GM19467 (cell line): Measurements from ENCODE around the gene CDK6.

Experiments
- ATAC-seq: cut with Tn5 transposase; IDR thresholded peaks from one replicate; pipeline ENCODE4 v1.9.1; 2021; ENCODE audit warnings: mild to moderate bottlenecking, moderate library complexity; ENCODE audit not compliant: unreplicated experiment

The CDK6 gene

DNA sequence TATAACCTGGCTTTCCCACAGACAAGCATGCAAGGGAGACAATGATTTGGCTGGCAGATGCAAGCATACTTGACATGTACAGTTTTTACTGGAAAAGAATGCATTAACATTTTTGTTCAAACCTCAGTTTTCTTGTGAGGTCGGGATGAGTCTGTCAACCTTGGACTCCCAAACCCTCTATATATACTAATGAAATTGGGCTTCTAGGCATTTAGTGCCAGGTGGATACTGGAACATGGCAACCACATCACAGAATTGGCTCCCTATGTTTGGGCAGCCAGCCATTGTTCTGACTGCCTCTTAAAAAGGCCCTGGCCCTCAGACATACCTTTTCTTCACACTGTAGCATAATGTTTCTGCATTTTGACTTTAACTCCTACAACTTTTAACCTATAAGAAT, 39.1 kb downstream of the CDK6 start:
- ATAC-seq = no peak

DNA sequence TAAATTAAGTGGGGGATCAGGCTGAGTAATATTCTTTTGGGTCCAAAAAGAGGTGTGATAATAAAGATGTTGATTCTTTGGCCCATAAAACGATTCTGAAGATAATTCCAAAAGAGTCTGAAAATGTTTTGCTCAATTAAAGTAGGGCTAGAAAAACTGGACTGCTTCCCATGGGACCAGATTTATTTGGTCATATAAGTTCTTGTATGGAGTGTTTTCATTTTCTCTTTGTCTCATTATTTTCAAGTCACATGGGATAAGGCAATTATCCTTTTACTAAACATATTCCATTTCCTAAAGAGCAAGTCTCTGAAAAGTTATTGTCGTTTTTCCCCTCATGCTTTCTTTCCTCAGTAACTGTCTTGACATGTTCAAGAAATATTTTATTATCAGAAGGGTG, 41.5 kb downstream of the CDK6 start:
- ATAC-seq = no peak

DNA sequence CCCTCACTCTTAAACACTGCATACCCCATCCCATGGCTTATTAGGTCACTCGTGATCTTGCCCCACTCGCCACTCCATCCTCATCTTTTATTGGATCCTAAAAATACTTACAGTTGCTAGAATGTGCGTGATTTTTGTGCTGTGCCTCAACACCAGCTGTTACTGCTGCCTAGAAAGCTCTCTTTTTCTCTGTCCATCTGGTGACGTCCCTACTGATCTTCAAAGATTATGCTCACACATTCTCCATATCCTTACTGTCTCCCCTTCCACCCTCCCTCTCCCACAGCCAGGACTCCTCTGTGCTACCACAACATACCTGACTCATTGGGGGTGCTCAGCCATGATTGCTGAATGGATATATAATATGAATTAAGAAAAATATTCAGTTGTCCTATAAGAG, 42.0 kb downstream of the CDK6 start:
- ATAC-seq = no peak

DNA sequence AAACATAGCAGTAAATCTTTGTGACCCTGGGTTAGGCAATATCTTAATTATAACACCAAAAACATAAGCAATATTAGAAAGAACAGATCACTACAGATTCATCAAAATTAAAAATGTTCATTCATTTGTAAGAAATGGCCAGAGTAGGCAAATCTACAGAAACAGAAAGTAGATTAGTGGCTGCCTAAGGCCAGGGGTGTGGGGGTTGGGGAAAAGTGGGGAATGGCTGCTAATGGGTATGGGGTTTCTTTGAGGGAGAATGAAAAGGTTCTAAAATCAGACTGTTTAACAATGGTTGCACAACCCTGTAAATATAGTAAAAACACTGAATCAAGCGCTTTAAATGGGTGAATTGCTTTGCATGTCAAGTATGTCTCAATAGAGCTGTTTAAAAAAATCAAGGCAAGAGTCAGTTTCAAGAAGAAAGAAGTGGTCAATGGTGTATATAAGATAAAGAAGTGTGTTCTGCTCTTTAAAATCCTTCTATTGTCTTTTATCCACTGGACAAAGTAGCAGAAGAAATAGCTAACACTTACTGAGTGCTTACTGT, 42.6 kb downstream of the CDK6 start:
- no peak for ATAC-seq

DNA sequence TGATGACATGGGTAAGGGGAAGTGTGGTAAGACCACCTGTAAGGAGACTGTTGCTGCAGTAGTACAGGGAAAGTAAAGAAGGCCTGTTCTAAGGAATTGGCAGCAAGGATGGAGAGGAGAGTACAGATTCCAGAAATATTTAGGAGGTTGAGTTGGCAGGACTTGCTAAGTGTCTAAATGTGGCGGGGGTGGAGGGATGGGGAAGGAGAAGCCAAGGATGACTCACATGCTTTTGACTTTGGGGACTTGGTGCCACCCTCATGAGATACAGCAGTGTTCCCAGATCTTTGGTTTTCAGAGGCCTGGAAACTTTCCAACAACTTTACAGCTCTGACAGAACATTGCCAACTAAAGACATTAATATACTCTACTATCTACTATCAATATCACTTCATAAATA, 45.4 kb downstream of the CDK6 start:
- no peak for ATAC-seq

DNA sequence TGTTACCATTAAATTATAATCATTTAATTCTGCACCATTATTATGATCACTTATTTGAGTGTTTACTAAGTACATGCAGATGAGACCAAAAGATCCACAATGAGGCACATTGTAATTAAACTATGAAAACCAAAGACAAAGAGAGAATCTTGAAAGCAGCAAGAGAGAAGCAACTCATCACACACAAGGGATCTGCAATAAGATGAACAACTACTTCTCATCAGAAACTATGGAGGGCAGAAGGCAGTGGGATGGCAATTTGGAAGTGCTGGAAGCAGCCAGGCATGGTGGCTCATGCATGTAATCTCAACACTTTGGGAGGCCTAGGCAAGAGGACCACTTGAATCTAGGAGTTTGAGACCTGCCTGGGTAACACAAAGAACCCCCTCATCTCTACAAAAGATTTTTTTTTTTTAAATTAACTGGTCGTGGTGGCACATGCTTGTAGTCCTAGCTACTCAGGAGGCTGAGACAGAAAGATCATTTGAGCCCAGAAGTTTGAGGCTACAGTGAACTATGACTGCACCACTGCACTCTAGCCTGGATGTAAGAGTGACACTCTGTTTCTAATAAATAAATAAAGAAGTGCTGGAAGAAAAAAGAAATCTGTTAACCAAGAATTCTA, 47.7 kb downstream of the CDK6 start:
- ATAC-seq = no peak

DNA sequence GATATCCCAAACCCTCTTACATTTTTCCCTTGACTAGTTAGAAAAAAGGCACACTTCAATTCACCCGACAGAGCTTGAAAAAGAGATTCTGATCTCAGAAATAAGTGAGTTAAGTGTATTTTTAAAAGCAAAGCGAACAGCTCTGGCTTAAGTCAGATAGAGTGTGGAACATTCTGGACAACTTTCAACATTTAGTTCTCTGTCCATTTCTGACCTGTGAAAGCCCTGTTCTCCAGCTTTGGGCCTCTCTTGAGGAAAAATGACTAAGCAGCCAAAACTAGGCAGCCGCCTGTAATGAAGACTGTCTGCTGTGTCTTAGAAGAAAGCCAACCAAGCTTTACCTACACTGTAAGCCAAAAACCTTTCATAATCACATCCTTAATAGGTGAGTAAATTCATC, 50.5 kb downstream of the CDK6 start:
- no peak for ATAC-seq

DNA sequence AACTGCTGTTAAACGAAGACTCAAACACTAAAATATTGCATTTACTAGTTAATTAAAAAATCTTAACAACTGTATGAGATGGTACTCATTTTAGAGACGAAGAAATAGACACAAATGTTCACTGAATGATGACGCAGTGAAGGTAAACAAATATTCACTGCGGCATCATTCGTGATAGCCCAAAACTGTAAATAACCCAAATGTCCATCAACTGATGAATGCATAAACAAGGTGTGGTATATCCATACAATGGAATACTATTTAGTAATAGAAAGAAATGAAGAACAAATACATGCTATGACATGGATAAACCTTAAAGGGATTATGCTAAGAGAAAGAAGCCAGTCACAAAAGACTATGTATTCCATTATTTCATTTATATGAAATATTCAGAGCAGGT, 51.4 kb downstream of the CDK6 start:
- ATAC-seq = no peak

DNA sequence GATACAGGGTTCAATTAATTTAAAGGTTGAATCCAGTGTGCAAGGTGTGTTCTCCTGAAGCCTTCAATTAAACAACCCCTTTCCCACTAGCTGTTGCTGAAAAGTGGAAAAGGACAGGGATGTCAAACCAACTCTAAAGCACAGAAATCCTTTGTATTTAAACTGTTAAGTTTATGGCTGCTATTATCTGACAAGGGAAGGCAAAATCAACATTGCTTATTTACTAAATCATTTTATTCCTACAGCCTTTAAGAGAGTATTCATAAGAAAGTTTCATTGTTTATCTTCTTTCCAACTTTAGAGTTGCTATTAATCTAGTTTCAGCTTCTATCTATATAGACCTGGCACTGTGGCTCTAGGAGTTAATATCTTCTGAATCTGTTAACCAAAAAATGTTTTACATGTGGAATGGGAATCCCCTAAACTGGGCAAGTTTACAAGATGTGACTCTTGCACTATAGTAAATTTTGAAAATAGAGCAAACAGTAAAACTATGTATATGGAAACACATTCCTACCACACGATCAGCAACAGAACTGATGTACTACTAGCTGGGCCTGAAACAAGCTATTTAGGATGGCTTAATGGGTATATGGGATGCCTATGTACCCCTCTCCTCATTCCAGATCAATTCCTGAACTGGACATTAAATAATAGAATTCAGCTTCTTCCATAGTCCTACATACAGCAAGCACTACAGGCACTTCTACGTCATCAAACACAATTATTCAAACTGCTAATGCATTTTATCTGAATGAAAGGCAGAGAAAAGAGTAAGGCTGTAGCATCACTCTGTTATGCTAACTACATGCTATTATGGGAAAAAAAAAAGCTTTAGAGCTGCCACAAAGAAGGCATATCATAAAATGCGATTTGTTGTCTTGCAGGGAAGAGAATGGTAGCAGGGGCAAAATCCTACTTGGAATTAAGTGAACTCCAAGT, 52.8 kb downstream of the CDK6 start:
- no peak for ATAC-seq

DNA sequence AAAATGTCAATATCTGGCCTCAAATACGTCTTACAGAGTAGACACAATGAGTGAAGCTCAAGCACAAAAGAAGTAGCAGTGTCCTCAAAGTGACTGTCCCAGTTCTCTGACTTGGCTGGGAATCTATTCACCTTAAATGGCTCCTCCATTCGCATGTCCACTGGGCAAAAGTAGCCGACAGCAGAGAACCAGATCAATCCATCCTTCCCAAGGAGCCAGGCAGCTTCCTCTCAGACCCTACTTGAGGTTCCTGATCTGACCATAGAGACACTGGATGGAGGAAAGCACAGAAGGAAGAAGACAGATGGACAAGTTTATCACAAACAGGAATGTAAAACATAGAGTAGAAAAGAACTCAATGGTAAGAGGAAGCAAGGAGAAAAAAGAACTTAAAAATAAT, 53.5 kb downstream of the CDK6 start:
- no peak for ATAC-seq

DNA sequence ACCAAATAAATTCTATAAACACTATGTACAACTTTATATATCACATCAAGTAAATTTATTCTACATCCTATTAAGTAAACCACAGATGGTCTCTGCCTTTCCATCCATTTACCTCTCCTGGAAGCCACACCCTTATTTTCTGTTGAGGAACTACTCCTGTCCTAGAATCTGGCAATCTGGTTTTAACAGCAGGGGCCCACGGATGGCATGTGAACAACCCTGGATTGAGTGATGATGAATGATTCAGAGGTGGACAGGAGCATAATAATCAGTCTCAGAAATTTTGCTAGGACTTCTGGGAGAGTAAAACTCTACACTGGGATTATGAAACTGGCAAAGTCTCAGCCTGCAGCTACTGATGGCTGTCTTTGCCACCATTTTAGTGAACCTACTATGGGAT, 54.1 kb downstream of the CDK6 start:
- no peak for ATAC-seq

DNA sequence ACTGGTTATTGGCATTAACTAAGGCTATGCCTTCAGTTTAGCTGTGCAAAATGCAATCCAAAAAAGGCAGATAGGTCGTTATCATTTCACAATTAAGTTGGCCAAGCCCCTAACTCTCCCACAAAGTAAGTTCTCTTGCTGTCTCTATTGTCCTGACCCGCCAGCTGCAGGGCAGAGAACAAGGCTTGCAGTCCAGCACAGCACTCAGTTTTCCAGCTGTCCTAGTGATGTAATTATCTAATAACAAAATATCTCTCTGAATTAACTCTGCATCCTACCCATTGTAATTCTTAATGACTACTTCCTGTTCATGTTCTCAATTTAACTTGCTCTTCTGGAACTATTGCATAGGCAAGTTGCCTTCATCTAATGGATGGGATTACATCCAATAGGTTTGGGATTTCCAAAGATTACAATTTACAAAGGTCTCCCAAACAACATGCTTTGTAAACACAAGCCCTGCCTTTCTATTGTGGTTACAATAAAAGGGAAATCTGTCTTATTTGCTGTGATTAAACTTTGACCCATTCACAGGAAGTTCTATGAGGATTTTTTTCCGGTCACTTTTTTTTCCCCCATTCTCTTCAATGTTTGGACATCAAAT, 55.2 kb downstream of the CDK6 start:
- ATAC-seq = no peak

DNA sequence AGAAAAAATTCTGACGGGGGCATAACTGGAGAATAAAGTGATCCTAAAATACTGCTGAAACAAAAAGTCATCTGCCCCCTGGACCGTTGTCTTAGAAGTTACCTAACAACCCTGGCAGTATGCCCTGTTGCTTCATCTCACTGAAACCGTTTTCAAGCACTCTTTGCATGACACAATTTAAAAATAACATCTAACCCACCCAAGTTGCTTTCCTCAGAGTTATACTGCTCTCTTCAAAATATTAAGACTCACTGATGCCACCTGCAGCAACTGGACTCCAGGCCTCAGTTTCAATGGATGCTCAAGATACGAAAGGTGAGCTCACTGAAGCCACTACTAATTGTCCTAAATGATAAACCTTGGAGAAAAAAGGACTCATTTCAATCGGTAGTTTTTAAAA, 57.4 kb downstream of the CDK6 start:
- ATAC-seq = peak; percentile 68

DNA sequence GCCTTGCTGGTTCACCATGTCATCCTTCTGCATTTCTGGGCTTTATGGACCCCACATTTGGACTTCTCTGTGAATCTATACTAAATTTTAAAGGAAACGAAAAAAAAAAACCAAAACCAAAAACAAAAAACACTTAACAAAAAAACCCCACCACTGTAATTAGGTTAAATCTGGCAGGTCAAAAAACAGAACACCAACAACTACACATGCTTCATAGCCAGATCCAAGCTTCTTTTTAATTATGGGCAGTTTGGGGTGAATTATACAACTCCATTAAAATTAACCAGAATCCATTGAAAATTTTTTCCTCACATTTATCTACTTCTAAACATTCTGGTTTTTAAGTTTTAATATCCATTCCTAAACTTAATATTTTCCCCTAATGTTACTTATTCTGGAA, 58.4 kb downstream of the CDK6 start:
- no peak for ATAC-seq

DNA sequence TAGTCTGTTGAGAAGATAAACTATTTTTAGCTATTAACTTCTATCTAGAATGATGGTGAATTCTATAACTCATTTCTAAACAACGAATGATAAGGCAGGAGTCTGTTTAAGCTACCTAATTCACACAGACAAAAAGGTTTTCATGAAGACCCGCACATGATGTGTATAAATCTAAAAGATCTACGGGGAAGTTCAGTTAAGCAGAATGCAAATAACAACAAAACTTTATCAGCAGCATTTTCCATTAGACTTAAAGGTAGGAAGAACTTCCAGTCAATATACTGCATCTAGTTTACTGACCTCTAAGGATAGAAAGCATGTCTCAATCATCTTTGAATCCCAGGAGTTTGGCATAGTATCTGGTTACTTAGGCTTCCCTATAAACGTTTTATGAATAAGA, 62.6 kb downstream of the CDK6 start:
- ATAC-seq = no peak

DNA sequence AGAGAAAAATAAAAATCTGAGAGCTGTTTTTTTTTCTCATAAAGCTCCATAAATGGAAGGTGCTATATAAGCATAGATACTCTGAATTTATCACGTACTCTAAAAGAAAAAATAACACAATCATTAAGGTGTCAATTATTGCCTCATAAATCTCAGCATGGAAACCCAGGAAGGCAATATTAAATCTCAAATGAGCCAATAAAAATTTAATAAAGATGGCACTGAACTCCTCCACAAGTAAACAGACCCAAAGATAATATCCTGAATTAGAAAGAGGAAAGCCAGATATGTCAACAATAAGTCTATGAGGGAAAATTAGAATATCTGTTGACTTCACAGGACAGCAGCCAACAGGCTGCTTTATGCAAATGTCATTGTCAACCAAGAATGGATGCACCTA, 66.5 kb downstream of the CDK6 start:
- ATAC-seq = no peak

DNA sequence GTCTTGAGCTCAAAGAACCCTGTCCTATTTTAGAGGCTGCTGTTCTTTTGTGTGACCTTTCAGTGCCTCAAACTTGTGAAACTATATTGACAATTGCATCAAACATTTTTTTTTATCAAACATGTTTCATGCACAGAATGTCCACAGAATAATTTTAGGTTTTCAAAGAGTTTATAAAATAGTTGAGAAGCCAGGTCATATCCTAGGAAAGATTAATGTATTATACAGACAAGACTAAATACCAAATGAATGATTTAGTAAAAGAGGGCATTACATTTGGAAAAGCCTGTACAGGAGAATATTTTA, 67.0 kb downstream of the CDK6 start:
- no peak for ATAC-seq

DNA sequence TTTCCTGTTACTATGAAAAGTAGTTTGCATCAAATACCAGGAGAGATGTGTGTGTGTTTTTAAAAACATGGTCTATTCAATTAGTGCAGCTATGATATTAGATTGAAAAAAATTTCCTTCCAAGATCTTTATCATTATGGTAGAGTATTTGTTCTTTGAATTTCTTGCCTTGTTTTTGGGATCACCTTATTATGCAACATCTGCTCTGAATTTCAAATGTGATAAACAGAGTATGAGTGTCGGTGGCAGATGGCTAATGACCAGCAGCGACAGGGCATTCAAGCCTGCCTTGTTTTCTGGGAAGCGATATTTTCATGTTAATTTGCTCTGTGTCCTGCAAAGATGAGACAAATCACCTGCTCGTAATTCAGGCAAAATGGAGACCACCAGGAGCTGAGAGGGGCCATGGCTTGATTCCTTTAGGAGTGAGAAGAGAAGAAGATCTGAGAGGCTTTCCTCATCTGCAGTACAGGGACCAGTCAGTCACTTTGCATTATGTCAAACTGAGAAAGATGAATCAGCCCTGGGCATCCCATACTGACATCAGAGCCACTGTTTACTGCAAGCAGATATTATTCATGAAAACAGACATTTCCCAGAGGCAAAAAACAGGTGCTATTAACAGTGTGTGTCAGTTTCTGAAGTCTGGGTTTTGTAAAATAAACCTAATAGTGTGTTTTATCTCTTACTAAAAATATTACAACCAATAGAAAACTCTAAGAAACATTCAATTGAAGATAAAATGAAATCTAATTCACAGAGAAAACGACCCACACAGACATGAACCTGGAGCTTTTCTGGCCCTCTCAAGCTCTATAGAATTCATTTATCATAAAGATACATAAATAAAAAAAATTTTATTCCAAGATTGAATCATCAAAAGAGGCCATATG, 67.6 kb downstream of the CDK6 start:
- ATAC-seq = no peak

DNA sequence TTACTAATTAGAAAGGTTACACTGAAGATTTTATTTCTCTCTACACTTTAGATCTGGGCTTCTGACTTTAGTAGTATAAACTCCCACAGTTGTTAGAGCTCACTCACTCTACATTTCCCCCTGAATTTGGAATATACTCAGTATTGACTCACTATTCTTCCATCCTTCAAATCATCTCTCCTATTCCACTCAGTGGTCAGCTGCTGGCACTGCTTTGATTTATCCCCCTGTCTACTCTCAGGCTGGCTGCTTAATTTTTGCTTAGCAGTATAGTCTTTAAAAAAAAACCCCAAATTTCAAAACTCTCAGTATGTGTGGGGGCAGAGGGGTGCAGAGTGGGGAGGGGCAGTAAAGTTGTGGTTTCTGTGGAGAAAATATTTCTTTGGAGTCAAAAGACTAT, 68.9 kb downstream of the CDK6 start:
- ATAC-seq = no peak

DNA sequence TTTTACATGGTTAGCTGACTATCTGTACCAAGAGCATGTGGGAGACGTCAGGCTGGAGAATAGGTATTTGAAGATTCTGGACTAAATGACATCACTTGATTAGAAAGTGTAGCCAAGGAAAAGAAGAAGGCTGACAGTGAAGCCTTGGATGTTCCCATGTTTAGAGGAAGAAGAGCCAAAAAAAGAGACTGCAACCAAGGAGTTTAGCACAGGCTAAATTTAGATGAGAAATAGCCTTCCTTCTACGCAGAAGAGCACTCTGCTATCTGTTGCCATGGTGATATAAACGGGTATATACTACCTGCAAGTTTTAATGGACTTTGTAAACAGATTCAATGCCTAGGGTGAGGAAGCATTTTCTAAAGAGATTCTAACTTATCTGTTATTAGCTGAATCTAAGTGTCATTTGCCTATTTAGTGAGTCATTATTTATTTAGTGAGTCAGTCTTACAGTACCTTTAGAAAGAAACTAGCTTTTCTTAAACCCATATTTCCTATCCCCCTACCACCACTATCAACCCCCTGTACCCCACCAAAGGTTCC, 69.8 kb downstream of the CDK6 start:
- ATAC-seq = no peak

DNA sequence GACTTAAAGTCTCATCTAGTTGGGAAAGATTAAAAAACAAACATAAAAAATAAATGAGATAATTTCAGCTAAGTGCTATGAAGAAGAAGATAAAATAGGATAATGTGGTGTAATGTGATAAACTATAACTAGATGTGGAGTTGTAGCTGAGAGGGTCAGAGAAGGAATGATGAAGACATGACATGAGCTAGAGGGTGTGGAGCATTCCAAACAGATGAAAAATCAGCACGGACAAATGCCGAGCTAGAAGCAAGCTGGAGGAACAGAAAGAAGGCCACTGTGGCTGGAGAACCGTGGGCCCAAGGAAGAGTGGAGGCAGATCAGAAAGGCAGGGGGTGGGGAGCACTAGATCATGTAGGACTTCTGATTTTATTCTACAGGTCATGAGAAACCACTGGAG, 70.6 kb downstream of the CDK6 start:
- no peak for ATAC-seq
